HCEC 1CT (cell line): Measurements from ENCODE around the gene GPR152.
A peak's percentile ranks its signal among the peaks of the same experiment; 100 is the strongest.

Experiments
- DNase-seq: peaks from one replicate; pipeline ENCODE4 v3.0.0-alpha.2; 2017

Gene GPR152

DNA sequence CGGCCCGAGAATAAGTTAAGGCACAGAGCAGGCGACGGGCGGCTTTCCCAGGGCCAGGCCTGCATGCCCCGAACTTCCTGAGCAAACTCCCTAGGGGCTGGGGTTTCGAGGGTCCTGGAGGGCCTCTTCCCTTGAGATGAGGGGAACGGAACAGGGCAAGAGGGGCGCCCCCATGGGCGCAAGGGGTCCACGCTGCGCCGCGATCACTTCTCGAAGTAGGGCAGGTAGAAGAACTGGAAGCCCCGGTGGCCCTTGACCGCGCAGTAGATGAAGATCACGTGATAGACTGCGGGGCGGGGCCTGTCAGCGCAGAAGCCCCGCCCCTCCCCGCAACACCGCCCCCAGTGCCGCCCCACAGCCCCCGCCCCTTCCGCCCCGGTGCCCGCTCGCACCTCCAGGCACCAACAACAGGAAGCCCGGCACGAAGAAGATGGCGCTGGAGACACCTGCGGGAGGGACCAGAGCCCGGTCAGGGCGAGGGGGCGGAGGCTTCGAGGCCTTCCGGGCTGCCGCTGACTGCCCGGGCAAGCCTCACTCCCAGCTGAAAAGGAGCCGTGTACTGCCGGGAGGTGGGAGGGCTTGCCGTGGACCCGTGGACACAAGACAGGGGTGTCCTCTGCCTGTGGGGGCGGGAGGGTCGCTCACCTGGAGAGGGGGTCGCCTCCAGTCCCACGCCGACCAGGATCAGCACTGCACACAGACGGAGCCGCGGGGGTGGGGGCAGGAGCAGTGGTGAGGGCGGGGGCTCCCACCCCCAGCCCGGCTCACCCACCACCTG, 12.1 kb upstream of the GPR152 start:
- peak; percentile 72 for DNase-seq

DNA sequence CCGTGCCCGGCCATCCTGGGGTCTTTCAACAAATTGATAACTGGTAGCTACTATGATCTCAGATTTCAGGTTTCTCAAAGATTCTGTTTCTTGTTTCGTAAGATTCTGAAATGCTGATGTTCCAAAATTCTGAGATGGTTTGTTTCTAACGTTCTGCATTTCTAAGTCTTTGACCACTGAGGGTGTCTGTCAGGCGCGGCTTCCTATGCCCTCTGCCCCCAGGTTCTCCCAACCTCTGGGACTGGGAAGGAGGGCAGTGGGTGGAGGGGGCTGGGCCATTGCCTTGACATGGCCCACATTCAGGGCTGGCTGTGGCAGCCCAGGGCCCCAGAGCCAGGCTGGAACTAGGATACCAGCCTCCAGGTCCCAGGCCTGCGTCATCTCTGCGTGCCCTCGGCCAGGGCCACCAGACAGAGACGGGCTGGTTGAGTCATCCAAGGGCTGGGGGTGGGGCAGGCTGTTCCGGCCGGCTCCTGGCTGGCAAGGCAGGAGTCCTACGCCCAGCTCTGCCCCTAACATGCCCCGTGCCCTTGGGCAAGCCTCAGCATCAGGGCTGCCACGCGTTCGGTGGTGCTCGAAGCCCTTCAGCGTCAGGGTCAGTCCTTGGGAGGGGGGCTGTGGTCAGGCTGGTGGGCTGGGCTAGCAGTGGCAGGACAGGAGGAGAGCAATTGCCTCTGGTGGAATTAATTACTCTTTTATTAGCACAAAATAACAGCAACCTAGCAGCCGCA, 11.3 kb upstream of the GPR152 start:
- DNase-seq, result no peak

DNA sequence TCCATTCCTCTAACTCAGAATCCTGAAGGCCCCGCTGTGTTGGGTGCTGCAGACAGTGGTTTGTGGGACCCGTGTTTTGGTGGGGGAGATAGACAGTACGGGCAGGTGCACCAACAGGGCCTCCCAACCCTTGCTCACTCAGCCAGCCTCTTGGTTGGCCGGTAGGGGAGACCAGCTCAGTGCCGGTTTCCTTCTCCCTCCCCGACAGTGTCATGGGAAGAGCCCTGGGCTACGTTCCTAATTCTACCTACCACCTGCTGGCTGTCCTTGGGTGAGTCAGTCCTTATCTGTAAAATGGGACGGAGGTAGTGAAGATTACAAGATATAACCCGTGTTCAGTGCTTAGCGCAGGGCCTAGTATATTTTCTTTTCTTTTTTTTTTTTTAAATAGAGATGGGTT, 10.7 kb upstream of the GPR152 start:
- no peak for DNase-seq

DNA sequence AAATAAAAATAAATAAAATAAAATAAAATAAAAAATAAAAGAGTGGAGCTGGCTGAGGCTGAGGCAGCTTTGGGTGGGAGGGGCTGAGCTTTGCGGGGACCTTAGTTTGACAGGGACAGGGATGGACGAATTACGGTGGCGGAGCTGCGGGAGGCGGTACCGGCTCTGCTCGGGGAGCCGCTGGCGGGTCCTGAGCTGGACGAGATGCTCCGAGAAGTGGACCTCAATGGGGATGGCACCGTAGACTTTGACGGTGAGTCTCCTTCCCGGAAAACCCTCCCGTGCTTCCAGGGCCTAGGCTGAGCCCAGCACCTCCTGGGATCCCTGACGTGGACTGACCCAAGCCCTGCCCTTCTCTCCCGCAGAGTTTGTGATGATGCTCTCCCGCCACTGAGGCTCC, 5.7 kb upstream of the GPR152 start:
- DNase-seq, result no peak

DNA sequence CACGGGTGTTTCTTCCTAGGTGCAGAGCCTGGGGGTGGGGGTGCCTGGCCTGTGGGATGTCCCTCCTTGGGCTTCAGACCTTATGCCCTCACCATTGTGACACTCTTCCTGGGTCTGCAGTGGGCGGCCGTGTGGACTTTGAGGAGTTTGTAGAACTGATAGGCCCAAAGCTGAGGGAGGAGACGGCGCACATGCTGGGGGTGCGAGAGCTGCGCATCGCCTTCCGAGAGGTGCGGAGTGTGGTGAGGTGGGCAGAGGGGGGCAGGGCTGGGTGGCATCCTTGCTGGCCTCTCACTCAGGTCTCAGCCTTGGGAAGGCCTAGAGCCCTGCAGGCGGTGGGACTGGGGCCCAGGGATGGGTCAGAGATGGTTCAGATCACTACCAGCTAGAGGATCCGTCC, 4.9 kb upstream of the GPR152 start:
- no peak for DNase-seq

DNA sequence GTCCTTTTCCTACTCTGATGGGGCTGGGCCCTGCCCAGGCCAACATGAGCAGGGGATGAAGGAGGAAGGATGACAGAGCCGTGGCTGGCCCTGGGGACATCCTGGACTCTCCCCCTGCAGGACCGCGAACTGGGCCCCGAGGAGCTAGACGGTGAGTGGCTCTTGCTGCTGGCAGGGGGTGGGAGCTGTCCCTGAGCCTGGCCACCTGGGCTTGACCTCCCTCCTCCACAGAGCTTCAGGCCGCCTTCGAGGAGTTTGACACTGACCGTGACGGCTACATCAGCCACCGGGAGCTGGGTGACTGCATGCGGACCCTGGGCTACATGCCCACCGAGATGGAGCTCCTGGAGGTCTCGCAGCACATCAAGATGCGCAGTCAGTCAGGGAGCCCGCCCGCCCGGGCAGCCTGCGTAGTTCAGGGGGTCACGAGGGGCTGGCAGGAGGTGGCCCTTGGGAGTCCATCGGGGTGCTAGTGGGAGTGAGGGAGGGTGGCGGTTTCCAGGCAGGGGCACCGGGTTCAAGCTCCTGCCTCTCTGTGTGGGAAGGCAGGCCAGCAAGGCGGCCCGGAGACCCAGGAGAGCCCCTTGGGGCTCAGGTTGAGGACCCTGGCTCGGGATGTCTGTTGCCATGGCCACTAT, 3.7 kb upstream of the GPR152 start:
- DNase-seq, result no peak

DNA sequence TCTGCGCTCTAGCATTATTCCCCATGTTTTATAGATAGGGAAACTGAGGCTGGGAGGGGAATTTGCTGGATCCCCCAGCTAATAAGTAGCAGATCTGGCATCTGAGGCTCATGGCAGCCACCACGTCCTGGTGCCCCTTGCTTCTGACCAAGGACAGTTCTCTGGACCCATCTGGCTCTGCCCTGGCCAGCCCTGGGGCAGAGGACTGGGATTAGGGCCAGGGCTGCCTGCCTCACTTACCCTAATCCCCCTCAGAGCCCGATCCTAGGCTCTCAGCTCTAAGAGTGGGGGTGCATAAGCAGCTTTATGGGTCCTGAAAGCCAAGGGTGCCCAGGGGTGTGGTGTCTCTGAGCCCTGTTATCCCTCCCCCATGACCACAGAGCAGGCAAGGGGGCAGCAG, 2.5 kb upstream of the GPR152 start, which contains the start of gene CABP4:
Gene CABP4 (plus strand): TSS at position 301 of the 400 bp plus-strand sequence. CDS start 70 bp downstream, at position 371.
- DNase-seq, result no peak

DNA sequence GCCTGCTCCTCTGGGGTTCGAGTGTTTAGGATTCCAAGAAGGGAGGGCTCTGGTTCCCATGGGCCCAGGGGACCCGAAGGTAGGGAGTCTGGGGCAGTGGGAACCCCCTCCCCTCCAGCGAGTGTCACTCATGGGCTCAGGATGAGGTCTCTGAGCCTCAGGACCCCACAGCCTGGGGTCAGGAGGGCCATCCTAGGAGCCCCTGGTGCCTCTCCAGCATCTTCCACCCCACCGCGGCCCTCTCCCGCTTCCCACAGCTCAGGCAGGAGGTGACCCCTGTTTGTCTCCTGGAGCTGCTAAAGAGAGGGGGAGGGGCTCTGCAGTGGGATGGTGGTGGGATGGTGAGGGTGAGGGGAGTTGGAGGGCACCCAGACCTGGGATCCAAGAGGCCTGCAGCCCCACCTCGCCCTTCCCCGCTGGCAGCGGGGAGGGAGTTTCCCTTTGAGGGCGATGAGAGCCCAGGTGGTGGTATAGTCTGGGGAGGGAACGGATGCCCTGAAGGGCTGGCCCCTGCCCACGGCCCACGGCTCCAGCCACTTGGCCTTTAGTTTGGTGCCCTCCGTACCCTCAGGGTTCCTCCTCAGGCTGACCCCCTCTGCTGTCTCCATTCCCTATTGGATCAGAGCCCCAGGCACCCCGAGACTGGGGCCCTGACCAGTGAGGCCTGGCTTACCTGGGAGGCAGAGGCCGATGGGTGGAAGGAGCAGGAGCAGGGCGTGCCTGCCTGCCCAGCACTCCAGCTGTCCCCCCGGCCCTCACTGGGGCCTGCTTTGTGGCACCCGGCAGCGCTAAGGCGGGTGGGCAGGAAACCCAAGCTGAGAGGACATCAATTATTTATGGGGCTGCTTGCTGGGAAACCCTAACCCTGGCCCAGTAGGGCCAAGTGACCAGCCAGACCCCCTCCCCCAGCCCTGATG, 1.5 kb upstream of the GPR152 start:
- no peak for DNase-seq

DNA sequence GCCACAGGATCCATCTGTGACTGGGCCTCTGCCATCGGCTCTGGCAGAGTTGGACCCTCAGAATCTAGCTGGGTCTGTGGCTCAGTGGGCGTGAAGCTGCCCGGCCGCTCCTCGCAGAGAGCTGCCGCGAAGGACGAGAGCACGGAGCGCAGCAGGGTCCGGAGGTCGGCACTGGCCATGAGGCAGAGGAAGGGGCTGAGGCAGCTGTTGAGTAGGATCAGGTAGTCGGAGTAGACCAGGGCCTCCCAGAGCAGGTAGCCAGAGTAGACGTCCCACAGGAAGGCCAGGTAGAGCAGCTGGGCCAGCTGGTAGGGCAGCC, 912 bp downstream of the GPR152 start:
- no peak for DNase-seq

DNA sequence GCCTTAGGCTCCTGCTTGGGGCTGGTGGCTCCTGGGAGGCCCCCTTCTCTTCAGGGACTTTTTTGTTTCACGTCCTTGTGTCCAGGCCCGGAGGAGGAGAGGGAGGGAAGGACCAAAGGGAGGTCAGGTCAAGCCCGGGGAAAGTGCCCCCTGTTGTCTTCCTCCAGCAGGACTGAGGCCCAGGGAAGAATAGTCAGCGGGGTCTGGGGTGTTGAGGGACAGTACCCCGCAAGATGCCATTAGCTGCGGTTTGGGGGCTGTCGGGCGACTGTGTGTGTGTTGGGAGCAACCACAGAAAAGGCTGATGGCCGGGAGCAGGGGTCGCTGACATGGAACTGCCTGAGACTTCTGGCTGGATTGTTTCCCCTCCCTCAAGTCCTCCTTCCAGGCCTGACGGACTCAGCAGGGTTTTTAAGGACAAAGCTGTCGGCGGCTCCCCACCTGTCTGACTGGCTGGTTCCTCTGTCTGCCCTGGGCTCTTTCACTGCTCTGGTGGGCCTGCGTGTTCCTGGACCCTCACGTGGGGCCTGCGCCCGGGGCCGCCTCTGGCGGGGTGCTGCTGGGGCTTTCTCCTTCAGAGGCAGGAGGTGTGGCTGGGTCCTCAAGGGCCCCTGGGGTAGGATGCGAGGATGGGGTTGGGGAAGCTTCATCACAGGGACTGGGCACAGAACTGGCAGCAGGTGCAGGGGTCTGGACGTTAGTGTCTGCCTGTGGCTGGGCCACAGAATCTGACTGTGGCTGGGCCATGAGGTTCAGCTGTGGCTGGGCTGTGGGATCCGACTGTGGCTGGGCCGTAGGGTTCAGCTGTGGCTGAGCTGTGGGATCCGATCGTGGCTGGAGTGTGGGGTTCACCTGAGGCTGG, 1.5 kb downstream of the GPR152 start:
- DNase-seq, result no peak

DNA sequence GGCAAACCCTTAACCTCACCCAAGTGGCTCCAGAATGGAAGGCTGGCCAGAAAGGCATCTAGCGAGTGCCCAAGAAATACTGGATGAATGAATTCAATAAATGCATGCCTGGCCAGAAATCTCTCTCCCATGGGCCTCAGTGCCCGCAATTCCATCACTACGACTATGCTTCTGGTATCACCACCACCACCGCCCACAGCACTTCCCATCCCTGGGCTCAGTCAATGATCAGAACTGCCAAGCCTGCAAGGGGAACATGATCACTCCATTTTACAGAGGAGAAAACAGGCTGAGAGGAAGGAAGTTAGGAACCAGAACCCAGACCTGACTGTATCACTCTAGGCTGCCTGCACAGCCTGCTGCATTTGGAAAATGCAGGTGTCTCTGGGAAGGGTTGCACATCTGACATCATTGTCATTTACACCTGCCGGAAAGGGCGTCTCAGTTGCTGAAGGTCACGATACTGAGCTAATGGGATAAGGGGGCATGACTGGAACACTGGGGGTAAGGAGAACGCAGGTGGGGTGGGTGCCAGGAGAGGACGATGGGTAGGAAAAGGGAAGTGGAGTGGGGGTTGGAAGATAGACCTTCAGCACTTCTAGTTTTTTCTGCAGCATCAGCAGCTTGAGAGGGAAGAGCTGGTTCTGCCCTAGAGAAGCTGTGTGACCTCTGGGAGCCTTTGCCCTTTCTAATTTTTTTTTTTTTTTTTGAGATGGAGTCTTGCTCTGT, 3.2 kb downstream of the GPR152 start:
- no peak for DNase-seq

DNA sequence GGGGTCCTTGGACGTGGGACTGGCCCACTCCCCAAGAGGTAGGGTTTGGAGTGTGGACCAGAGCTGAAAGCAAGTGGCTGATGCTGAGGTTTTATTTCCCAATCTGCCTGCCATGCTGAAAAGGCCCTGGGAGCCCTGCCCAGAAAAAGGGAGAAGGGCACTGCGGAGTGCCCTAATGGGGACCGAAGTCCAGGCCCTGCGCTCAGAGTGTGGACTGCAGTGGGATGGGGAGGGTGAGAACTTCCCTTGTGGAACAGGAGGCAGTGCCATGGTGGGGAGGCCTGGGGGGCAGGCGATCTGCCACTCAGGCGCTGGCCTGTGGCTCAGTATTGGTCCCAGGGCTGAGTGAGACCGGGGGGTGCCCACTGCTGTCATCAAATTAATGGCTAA, 4.3 kb downstream of the GPR152 start:
- no peak for DNase-seq

DNA sequence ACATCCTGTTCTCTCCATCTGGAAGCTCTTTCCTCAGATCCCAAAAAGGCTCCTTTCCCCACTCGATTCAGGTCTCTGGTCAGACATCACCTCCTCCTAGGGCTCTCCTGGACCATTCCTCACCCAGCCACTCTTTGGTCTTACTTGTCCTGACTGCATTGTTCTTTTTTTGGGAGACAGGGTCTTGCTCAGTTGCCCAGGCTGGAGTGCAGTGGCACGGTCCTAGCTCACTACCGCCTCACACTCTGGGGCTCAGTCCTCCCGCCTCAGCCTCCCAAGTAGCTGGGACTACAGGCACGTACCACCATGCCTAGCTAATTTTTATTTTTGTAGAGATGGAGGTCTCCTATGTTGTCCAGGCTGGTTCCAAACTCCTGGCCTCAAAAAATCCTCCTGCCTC, 7.0 kb downstream of the GPR152 start:
- no peak for DNase-seq

DNA sequence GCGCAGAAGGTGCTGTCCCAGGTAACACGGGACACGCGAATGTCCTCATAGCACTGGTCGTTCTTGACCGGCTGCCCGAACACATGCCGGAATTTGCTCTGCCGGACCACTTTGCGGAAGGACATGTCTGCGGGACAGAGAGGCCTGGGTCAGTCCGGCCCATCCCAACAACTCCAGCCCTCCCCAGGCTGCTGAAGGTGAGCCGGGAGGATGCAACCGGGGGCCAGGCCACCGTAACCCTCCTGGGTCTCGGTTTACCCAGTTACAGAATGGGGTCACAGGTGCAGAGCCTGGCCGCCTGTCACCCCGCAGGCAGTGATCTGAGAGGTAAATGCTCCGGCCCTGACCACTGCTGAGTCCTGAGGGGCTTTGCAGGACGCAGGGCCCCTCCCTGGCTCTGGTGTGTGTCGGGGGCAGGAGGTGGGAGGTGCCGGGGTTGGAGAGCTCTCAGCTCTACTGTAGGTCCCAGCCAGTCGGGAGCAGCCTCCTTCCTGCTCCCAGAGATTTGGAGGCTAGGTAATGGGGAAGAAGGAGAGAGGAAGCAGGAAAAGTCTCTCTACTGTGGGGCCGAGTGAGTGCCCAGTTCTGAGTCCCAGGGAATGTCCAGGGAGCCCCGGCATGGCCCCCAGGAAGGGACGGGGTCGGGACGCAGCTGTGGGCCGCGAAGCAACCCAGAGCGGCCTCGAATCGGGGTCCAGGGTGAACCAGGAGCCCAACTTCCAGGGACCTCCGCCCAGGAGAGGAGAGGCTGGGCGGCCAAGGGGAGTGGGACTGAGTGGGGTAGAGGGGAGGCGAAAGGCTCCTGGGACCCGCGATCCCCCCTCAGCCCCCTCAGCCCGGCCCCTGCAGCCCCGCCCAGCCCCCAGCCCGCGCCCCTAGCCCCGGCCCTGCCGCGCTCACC, 9.8 kb downstream of the GPR152 start:
- DNase-seq, result no peak

DNA sequence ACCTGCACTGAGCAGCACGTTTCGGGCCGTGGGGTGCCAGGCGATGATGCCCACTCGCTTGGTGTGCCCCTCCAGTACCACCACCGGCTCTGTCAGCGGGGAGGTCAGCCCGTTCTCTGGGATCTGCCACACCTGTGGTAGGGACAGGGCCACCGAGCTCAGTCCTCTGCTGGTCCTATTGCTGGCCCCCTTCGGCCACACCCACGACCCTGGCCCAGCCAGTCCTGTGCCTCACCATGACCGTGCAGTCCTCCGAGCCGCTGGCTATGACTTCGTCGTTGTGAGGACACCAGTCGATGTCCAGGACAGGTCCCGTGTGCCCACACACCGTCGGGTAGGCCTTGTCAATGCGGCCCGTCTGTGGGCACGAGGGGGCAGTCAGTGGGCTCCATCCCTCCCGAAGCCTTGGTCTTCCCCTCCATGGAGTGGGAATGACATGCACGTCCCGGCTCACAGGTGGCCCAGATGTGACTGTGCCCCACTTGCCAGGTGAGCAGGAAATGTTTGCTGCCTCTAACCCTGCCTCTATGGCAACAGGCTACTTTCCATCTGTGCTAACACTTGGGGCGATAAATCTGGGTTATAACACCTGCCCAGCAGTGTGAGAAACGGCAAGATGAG, 10.7 kb downstream of the GPR152 start:
- no peak for DNase-seq

DNA sequence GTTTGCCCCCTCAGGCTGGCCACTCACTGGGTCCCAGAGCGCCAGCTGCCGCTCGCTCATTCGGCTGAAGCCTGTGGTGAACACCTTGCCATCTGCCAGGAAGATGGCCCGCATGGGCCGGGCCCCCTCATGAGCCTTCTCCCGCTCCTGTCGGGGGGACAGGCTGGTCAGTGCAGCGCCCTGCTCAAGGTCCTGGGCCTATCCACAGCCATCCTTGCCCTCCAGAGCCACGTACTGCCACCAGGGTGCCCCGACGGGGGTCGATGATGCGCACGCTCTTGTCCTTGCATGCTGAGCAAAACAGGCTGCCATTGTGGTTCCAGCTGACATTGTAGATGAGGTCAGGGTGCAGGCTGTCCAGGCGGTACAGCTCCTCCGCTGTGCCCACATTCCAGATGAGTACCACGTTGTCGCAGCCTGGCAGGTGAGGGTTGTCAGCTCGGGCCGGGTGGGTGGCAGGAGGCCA, 11.4 kb downstream of the GPR152 start:
- DNase-seq, result no peak

DNA sequence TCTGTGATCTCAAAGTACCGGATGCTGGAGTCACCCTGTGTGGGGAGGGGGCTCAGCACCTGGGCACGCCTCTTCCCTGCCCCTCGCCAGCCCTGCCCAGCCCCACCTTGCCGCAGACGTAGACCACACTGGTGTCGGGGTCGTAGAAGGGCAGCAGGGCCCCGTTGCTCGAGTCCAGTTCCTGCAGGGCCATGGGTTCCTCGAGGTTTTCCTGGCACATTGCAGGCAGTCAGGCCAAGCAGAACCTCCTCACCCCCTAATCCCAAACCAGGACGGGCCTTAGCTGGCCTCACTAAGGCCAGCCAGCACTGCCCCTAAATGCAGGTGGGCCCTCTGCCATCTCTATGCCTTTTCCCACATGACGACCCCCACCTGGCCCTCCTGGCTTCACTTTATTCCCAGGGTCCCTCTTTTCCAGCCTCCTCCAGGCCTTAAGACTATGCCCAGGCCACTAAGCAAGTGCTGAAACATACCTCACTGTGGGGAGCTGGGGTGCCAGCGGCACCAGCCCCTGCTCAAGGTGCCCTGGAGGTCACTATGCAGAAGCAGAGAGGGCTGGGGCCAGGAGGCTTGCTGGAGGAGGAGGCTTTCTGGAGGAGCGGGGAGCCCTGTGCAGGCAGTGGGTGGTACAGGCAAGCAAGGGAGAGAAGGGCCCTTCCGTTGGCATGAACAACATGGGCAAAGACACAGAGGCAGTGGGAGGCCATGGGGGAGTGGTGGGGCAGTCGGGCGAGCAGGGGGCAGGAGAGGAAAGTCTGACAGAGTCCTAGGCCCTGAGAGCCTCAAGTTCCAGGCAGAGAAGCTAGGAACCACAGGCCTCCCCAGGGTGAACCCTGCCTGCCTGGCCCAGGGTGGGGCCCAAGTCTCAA, 12.1 kb downstream of the GPR152 start:
- DNase-seq, result no peak
